Activated CD4-positive, alpha-beta T cell treated with anti-CD3 and anti-CD28 coated beads for 36 hours (primary cell): Measurements from ENCODE around the gene NAV3. TPM values are rescaled to one million over a fixed set of nuclear protein-coding genes. Genes with fewer than 3 reads are reported as not detected.

Source experiments
- ATAC-seq: fragments of 200-7000 bp; cut with Tn5 transposase; one replicate; pipeline ENCODE4 v1.10.0; 2021; ENCODE audit warnings: mild to moderate bottlenecking, moderate library complexity
- CTCF ChIA-PET: fragments of 350-600 bp; sonication (Branson Sonifier 250); formaldehyde crosslinking; loops from one replicate; lab custom pipeline; 2021; ENCODE audit warnings: antibody characterized with exemption; lab: Charles Lee
- POLR2A ChIA-PET: fragments of 350-600 bp; sonication (Branson Sonifier 250); formaldehyde crosslinking; loops from one replicate; lab custom pipeline; 2021; ENCODE audit warnings: antibody characterized with exemption, inconsistent platforms; lab: Charles Lee
- DNase-seq: peaks from one replicate; pipeline ENCODE4 v3.0.0-alpha.2; 2020
- H3K27ac Mint-ChIP-seq: one replicate; pipeline ENCODE4 v1.8.0; 2021; ENCODE audit warnings: mixed read lengths
- H3K27me3 Mint-ChIP-seq: one replicate; pipeline ENCODE4 v1.8.0; 2021; ENCODE audit warnings: mixed read lengths
- H3K36me3 Mint-ChIP-seq: one replicate; pipeline ENCODE4 v1.8.0; 2021; ENCODE audit warnings: low read depth, mixed read lengths
- H3K4me1 Mint-ChIP-seq: one replicate; pipeline ENCODE4 v1.8.0; 2021; ENCODE audit warnings: mixed read lengths
- H3K4me3 Mint-ChIP-seq: one replicate; pipeline ENCODE4 v1.8.0; 2021; ENCODE audit warnings: mild to moderate bottlenecking, moderate library complexity, mixed read lengths
- H3K9me3 Mint-ChIP-seq: one replicate; pipeline ENCODE4 v1.8.0; 2021; ENCODE audit warnings: low read depth, mixed read lengths
- intact Hi-C, 2 experiments: fragments of 100-400 bp; cut with DNase I in 1 of 2; cut with micrococcal nuclease in 1 of 2; formaldehyde crosslinking; loops; one replicate each; pipeline versions ENCODE4 v1.14.2 to v1.15.1; 2022 to 2024; cut with DNase I, micrococcal nuclease
- total RNA-seq, 2 experiments: library from RNA; stranded (reverse); gene quantifications; one replicate each; pipeline ENCODE4 v1.2.3, GENCODE V29; 2021

Gene NAV3
- total RNA-seq, 2 experiments from 2014 or later, result not detected

DNA sequence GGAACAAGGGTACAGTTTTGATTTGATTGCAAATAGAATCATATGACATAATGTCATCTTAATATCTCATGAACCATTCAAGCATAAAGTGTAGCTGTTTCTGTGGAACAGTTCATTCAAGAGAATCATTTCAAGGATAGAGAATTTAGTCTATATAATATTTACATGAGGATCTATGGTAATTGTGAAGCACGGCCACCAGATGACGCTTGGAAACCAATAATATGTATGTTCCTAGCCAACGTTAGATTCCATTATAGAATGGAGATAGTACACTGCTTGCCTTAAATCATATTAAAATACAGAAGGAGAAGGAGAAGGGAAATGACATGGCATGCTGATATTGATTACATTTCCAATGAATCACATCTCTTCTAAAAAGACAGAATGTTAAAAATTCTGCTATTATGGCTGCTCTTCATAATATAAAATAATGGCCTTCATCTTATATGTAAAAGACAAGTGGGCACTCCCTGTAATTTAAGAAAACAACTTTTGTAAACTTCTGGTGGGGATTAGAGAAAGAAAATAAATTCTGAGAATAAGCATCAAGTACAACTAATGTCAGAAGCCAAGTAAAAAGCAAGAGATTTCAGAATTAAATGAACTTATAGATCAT lies 351.0 kb downstream of the NAV3 start:
- Mint-ChIP-seq H3K4me1 (no peaks in the 10 kb centered on the region), H3K9me3 (peaks cover 5% of the 10 kb centered on the region), H3K36me3 (no peaks in the 10 kb centered on the region), H3K4me3 (no peak overlapping the region), H3K27ac (no peak overlapping the region), H3K27me3 (no peaks in the 10 kb centered on the region)
- ChIA-PET POLR2A (no interaction called here), CTCF (no interaction called here)
- peak; percentile 4 for DNase-seq
- no peak for ATAC-seq
- intact Hi-C loops, result no loop called here

GRCh38 chr12:78183824-78184223 lies 353.1 kb downstream of the NAV3 start:
- intact Hi-C loops, result no loop called here
- Mint-ChIP-seq H3K4me1 (no peaks in the 10 kb centered on the region), H3K9me3 (no peaks in the 10 kb centered on the region), H3K36me3 (no peaks in the 10 kb centered on the region), H3K27me3 (no peaks in the 10 kb centered on the region), H3K27ac (no peak overlapping the region), H3K4me3 (no peak overlapping the region)
- ChIA-PET POLR2A (no interaction called here), CTCF (no interaction called here)
- DNase-seq (no peak), ATAC-seq (no peak)

DNA sequence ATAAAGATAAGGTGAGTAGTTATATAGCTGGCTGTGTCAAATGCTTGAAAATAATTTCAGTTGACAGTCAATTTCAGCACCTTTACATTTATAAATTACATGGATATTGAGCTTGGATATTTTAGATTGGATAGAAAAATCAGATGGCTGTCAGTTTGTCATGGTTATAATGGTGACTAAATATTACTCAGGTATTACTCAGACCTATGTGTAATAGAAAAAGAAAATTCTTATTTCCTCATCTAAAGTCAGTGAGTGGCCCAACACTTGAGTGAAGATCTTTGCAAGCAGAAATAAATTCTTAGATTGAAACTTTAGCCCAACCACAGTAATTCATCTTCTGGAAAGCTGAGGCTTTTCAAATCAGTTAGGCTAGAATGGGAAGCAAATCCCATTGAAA lies 354.4 kb downstream of the NAV3 start:
- H3K27me3 Mint-ChIP-seq, result no peaks in the 10 kb centered on the region
- DNase-seq (no peak), ATAC-seq (no peak)
- ChIA-PET CTCF (interaction anchor here (0.6 kb wide), 1 partner anchor 398 kb away, joined by 3 read pairs; no protein-coding TSS in a partner anchor), POLR2A (no interaction called here)
- H3K36me3 Mint-ChIP-seq, result no peaks in the 10 kb centered on the region
- no peaks in the 10 kb centered on the region for H3K4me1 Mint-ChIP-seq
- H3K4me3 Mint-ChIP-seq, result no peak overlapping the region
- no peak overlapping the region for H3K27ac Mint-ChIP-seq
- intact Hi-C loops, result no loop called here
- no peaks in the 10 kb centered on the region for H3K9me3 Mint-ChIP-seq

DNA sequence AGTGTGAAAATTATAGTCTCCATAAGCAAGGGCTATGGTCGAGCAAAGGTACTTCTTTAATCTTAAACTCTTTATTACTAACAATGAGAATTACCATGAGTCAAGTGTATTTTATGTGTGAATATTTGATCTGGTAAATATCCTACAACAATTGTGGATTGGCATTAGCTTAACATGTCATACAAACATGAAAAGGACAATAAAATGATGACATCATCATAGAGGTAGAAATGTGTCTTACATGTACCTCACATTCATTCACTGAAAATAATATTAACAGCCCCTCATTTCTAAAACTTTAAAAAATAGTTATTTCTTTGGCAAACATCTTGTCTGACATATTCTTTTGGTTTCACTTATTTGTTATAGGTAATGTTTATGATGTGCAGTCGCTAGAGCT lies 355.0 kb downstream of the NAV3 start:
- H3K27ac Mint-ChIP-seq, result no peak overlapping the region
- ChIA-PET CTCF (no interaction called here), POLR2A (no interaction called here)
- intact Hi-C loops, result no loop called here
- no peak overlapping the region for H3K4me3 Mint-ChIP-seq
- no peak for ATAC-seq
- H3K4me1 Mint-ChIP-seq, result no peaks in the 10 kb centered on the region
- H3K9me3 Mint-ChIP-seq, result no peaks in the 10 kb centered on the region
- H3K27me3 Mint-ChIP-seq, result no peaks in the 10 kb centered on the region
- no peak for DNase-seq
- H3K36me3 Mint-ChIP-seq, result no peaks in the 10 kb centered on the region

- ATAC-seq (no peak), DNase-seq (no peak)
- intact Hi-C loops, result no loop called here
- CTCF ChIA-PET, result no interaction called here
- H3K9me3 Mint-ChIP-seq, result no peaks in the 10 kb centered on the region
- no peaks in the 10 kb centered on the region for H3K4me1 Mint-ChIP-seq
- H3K4me3 Mint-ChIP-seq, result no peak overlapping the region
- POLR2A ChIA-PET, result no interaction called here
- H3K27ac Mint-ChIP-seq, result no peak overlapping the region
- H3K36me3 Mint-ChIP-seq, result no peaks in the 10 kb centered on the region
- H3K27me3 Mint-ChIP-seq, result no peaks in the 10 kb centered on the region
Observed at GRCh38 chr12:78186670-78187069, 356.0 kb downstream of the NAV3 start.

- DNase-seq, result no peak
- Mint-ChIP-seq H3K9me3 (no peaks in the 10 kb centered on the region), H3K27ac (no peak overlapping the region), H3K36me3 (no peaks in the 10 kb centered on the region), H3K27me3 (no peaks in the 10 kb centered on the region), H3K4me3 (no peak overlapping the region), H3K4me1 (no peaks in the 10 kb centered on the region)
- intact Hi-C loops, result no loop called here
- ATAC-seq, result no peak
- ChIA-PET CTCF (no interaction called here), POLR2A (no interaction called here)
Observed at GRCh38 chr12:78187741-78188140, 357.0 kb downstream of the NAV3 start.

- intact Hi-C loops, result no loop called here
- H3K27me3 Mint-ChIP-seq, result no peaks in the 10 kb centered on the region
- DNase-seq (no peak), ATAC-seq (no peak)
- no peaks in the 10 kb centered on the region for H3K36me3 Mint-ChIP-seq
- ChIA-PET CTCF (no interaction called here), POLR2A (no interaction called here)
- H3K4me1 Mint-ChIP-seq, result no peaks in the 10 kb centered on the region
- no peak overlapping the region for H3K4me3 Mint-ChIP-seq
- H3K27ac Mint-ChIP-seq, result no peak overlapping the region
- peaks cover 2% of the 10 kb centered on the region for H3K9me3 Mint-ChIP-seq
Observed at GRCh38 chr12:78189656-78190055, 359.0 kb downstream of the NAV3 start.

DNA sequence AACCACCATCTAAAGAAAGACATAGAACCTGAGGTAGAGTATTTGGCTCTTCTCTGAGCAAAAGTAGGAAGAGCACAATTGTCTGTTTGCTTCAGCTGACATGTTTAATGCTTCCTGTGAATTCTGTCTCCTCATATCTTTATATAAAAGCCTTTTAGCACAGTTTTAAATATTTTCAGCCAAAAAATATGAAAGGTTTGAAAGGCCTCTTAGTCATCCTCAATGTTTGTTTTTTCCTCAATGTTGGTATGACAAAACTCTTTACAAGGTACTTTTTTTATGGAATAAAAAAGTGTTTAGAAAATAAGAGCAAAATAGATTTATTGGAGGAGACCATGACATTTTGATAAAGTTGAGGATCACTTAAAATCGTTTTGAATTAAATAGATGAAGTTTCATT lies 360.9 kb downstream of the NAV3 start:
- CTCF ChIA-PET, result interaction anchor here (0.6 kb wide), 1 partner anchor 1470 kb away, joined by 4 read pairs; no protein-coding TSS in a partner anchor
- no peaks in the 10 kb centered on the region for H3K4me1 Mint-ChIP-seq
- DNase-seq (no peak), ATAC-seq (no peak)
- no peak overlapping the region for H3K4me3 Mint-ChIP-seq
- H3K27me3 Mint-ChIP-seq, result no peaks in the 10 kb centered on the region
- no peak overlapping the region for H3K27ac Mint-ChIP-seq
- intact Hi-C loops, result no loop called here
- peaks cover 2% of the 10 kb centered on the region for H3K9me3 Mint-ChIP-seq
- H3K36me3 Mint-ChIP-seq, result no peaks in the 10 kb centered on the region
- POLR2A ChIA-PET, result no interaction called here

DNA sequence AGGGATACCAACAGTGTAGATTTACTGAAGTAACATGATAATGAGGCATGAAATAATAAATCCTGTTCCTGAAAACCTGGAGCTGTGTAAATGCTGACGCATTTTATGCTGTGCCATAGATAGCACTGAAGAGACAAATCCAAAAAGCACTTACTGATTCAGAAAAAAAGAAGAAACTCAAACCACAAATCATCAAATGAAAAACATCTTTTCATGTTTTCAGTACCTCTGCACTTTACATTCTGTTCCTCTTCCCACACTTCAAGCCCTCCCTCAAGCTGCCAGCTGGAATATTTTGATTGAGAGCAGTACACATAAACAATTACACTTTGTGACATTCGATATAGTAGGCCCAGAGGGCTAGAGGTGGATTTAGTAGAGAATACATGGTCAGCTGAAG lies 362.3 kb downstream of the NAV3 start:
- peaks cover 2% of the 10 kb centered on the region for H3K9me3 Mint-ChIP-seq
- intact Hi-C loops, result no loop called here
- H3K36me3 Mint-ChIP-seq, result no peaks in the 10 kb centered on the region
- ATAC-seq (no peak), DNase-seq (no peak)
- no peak overlapping the region for H3K27ac Mint-ChIP-seq
- no peak overlapping the region for H3K4me3 Mint-ChIP-seq
- H3K27me3 Mint-ChIP-seq, result no peaks in the 10 kb centered on the region
- no peaks in the 10 kb centered on the region for H3K4me1 Mint-ChIP-seq
- CTCF ChIA-PET, result interaction anchor here (0.6 to 0.7 kb wide), 2 partner anchors 287 to 670 kb away, joined by 3 read pairs; no protein-coding TSS in a partner anchor
- POLR2A ChIA-PET, result no interaction called here

DNA sequence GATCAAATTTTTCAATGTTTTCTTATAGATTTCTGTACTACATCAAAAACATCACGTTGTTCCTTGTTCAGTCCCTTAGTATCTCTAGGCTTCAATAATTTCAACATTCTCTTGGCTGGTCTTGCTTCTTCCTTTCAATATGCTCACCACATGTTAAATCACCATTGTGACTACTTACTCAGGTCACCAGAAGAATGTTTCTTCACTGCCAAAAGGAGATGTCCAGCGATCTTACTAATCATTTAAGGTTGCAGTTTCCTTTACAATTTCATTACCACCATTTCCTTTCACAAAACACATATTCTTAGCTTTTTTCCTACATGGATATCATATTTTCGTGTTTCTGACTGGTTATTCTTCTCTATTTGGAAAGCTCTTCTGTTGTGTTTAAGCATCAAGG lies 363.8 kb downstream of the NAV3 start:
- H3K36me3 Mint-ChIP-seq, result no peaks in the 10 kb centered on the region
- DNase-seq (no peak), ATAC-seq (no peak)
- CTCF ChIA-PET, result no interaction called here
- intact Hi-C loops, result no loop called here
- H3K4me3 Mint-ChIP-seq, result no peak overlapping the region
- H3K4me1 Mint-ChIP-seq, result no peaks in the 10 kb centered on the region
- H3K27ac Mint-ChIP-seq, result no peak overlapping the region
- peaks cover 2% of the 10 kb centered on the region for H3K9me3 Mint-ChIP-seq
- POLR2A ChIA-PET, result no interaction called here
- no peaks in the 10 kb centered on the region for H3K27me3 Mint-ChIP-seq

- Mint-ChIP-seq H3K27me3 (no peaks in the 10 kb centered on the region), H3K9me3 (peaks cover 4% of the 10 kb centered on the region), H3K27ac (no peak overlapping the region), H3K4me3 (no peak overlapping the region), H3K36me3 (no peaks in the 10 kb centered on the region), H3K4me1 (no peaks in the 10 kb centered on the region)
- ChIA-PET POLR2A (no interaction called here), CTCF (no interaction called here)
- intact Hi-C loops, result no loop called here
- ATAC-seq (no peak), DNase-seq (no peak)
Observed at GRCh38 chr12:78198896-78199295, 368.2 kb downstream of the NAV3 start.

GRCh38 chr12:78199926-78200325 lies 369.2 kb downstream of the NAV3 start:
- intact Hi-C loops, result no loop called here
- DNase-seq (no peak), ATAC-seq (no peak)
- ChIA-PET CTCF (interaction anchor here (1.5 kb wide), 1 partner anchor 54 kb away, joined by 3 read pairs; no protein-coding TSS in a partner anchor), POLR2A (no interaction called here)
- Mint-ChIP-seq H3K4me3 (no peak overlapping the region), H3K9me3 (peaks cover 2% of the 10 kb centered on the region), H3K36me3 (no peaks in the 10 kb centered on the region), H3K27me3 (no peaks in the 10 kb centered on the region), H3K4me1 (no peaks in the 10 kb centered on the region), H3K27ac (no peak overlapping the region)
